Measurements from ENCODE around the gene CRHR1. TPM values are rescaled to one million over a fixed set of nuclear protein-coding genes. Genes with fewer than 3 reads are reported as not detected.

CRHR1 gene
- total RNA-seq, 1 experiment from 2014 or later, result 1.6 TPM

- TF ChIP-seq FOXP4 (CRISPR knock-in tag; IDR thresholded peaks at IDR 0.05) (no peak), MXD4 (CRISPR knock-in tag; IDR thresholded peaks at IDR 0.05; ENCODE audit: borderline replicate concordance) (no peak), ZNF317 (CRISPR knock-in tag; IDR thresholded peaks at IDR 0.05; ENCODE audit: borderline replicate concordance, low read depth) (no peak)
Measured at GRCh38 chr17:45851022-45851421, 66.9 kb downstream of the CRHR1 start (continued).

GRCh38 chr17:45851464-45851863 is 67.3 kb downstream of the CRHR1 start:
- no peak for TF ChIP-seq ZNF263 (CRISPR knock-in tag; IDR thresholded peaks at IDR 0.05; ENCODE audit: low read depth)
- no peak for TF ChIP-seq HMGXB4 (CRISPR knock-in tag; IDR thresholded peaks at IDR 0.05)
- TF ChIP-seq MLX (CRISPR knock-in tag; IDR thresholded peaks at IDR 0.05), result no peak
- TF ChIP-seq ZNF396 (CRISPR knock-in tag; IDR thresholded peaks at IDR 0.05; ENCODE audit: borderline replicate concordance), result no peak
- no peak for TF ChIP-seq SMAD3 (CRISPR knock-in tag; IDR thresholded peaks at IDR 0.05; ENCODE audit: borderline replicate concordance)
- no peak for TF ChIP-seq ELF4 (CRISPR knock-in tag; IDR thresholded peaks at IDR 0.05; ENCODE audit: low read depth)
- TF ChIP-seq GABPB1 (CRISPR knock-in tag; IDR thresholded peaks at IDR 0.05), result no peak
- no peak for TF ChIP-seq USF1 (CRISPR knock-in tag; IDR thresholded peaks at IDR 0.05)
- no peak for TF ChIP-seq E2F4 (CRISPR knock-in tag; IDR thresholded peaks at IDR 0.05; ENCODE audit: borderline replicate concordance, low read depth)
- no peak for TF ChIP-seq ZNF425 (CRISPR knock-in tag; conservative IDR thresholded peaks at IDR 0.05)
- Mint-ChIP-seq H3K27me3 (ENCODE audit: low read depth) (peaks cover 5% of the 10 kb centered on the region), H3K36me3 (no peaks in the 10 kb centered on the region), H3K4me3 (no peak overlapping the region), H3K4me1 (no peaks in the 10 kb centered on the region), H3K9me3 (peaks cover 6% of the 10 kb centered on the region), H3K27ac (no peak overlapping the region)
- ChIA-PET POLR2A (no interaction called here), CTCF (interaction anchor here (0.6 to 2.8 kb wide), 23 partner anchors 9 to 716 kb away, joined by 3 to 23 read pairs (median 6); partner anchors contain the start of genes ACBD4 and CRHR1)
- DNase-seq (ENCODE audit: low spot score) (no peak), ATAC-seq (no peak)

GRCh38 chr17:45851873-45852272 is 67.8 kb downstream of the CRHR1 start:
- POLR2A ChIA-PET, result no interaction called here
- Mint-ChIP-seq H3K9me3 (peaks cover 6% of the 10 kb centered on the region), H3K27me3 (ENCODE audit: low read depth) (peaks cover 5% of the 10 kb centered on the region), H3K4me3 (no peak overlapping the region), H3K27ac (no peak overlapping the region), H3K36me3 (no peaks in the 10 kb centered on the region), H3K4me1 (no peaks in the 10 kb centered on the region)
- CTCF ChIA-PET, result interaction anchor here (0.6 to 2.8 kb wide), 30 partner anchors 8 to 716 kb away, joined by 3 to 23 read pairs (median 5); partner anchors contain the start of genes ACBD4, CRHR1 and SPPL2C
- DNase-seq (ENCODE audit: low spot score) (no peak), ATAC-seq (no peak)
- no peak for TF ChIP-seq ZBTB21 (CRISPR knock-in tag; IDR thresholded peaks at IDR 0.05; ENCODE audit: borderline replicate concordance)
- TF ChIP-seq NFE2L1 (CRISPR knock-in tag; IDR thresholded peaks at IDR 0.05), result no peak
- TF ChIP-seq ATF6 (CRISPR knock-in tag; IDR thresholded peaks at IDR 0.05), result no peak
- TF ChIP-seq ZNF425 (CRISPR knock-in tag; conservative IDR thresholded peaks at IDR 0.05), result no peak
- no peak for TF ChIP-seq ZNF416 (CRISPR knock-in tag; IDR thresholded peaks at IDR 0.05)
